Measurements from ENCODE around the gene PDXK. TPM values are rescaled to one million over a fixed set of nuclear protein-coding genes. Genes with fewer than 3 reads are reported as not detected.

The PDXK gene
- total and polyA plus RNA-seq, 7 donors = 22.1 to 88.5 (median 26.0) TPM

DNA sequence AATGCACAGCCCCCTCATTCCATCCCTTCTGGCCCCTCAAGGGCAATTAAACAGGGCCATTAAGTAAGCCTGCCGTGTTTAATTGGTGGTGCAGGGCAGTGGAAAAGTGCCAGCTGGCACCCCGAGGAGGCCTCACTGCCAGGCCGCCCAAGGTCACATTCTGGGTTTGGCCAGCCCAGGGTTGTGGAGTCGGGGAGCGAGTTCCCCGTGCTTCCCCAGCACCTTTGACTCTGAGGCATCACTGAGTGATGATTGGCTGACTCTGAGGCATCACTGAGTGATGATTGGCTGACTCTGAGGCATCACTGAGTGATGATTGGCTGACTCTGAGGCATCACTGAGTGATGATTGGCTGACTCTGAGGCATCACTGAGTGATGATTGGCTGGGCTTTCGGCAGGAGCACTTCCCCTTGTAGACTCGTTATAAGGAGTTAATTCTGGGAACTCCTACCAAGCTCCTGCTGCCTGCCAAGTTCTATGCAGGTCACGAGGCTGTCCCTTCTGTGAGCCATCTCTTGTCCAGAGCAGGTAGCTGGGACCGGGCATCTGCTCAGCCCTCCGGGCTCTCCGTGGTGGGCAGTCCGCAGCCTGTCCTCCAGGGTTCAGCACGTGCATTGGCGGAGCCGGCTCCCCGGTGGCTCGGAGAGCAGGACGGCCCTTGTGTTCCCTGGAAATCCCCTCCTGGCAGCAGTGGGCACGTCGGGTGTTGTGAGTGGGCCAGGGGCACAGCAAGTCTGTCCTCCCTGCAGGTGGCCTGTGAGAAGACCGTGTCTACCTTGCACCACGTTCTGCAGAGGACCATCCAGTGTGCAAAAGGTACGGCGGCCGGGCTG, 36.2 kb downstream of the PDXK start:
- H3K36me3 ChIP-seq = peaks cover 5 to 60% (median 28%) of the 10 kb centered on the region in 4 donors
- intact Hi-C loops (cut with DNase I) = no loop called here

DNA sequence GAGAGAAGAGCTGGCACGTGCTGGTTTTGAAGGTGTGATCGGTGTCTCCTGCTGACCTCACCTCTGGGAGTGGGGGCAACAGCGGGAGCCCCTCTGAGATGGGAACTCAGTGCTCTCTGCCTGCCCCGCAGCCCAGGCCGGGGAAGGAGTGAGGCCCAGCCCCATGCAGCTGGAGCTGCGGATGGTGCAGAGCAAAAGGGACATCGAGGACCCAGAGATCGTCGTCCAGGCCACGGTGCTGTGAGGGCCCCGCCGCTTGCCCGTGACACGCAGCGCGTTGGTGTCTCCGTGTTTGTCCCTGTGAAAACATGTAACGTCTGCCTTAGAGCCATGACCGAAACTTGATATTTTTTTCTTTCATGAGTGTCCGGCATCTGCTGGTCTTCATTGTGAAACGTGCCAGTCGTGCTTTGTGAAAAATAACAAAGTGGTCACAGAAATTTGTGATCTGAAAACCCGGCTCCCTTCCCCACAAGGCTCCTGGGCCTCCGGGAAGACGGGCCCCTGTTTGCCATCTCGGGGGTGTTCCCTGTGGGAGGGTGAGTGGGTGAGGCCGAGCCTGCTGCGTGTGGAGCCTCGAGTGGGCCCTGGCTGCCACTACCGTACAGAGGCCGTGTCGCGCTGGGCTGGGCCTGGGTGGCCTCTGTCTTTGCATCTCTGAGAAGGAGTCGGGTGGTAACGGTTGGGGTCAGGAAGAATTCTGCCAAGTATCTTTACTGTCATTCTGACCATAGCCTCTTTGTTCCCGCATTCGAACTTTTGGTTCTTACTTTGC, 37.1 kb downstream of the PDXK start:
- WGBS, 2 donors = 96% methylated on average over 37 of the region's 37 CpGs
- no peak for TF ChIP-seq POLR2AphosphoS5 (IDR thresholded peaks at IDR 0.05)
- TF ChIP-seq EP300 (IDR thresholded peaks at IDR 0.05) = no peak
- TF ChIP-seq POLR2A (IDR thresholded peaks at IDR 0.05) = no peak
- H3K4me3 ChIP-seq = no peak overlapping the region
- no peaks in the 10 kb centered on the region for H3K27me3 ChIP-seq
- no peak for DNase-seq
- peaks cover 5 to 56% (median 26%) of the 10 kb centered on the region in 4 donors for H3K36me3 ChIP-seq
- peaks cover 0 to 31% (median 21%) of the 10 kb centered on the region in 4 donors for H3K4me1 ChIP-seq
- H3K9me3 ChIP-seq = no peaks in the 10 kb centered on the region
- no peak overlapping the region for H3K27ac ChIP-seq
- intact Hi-C loops (cut with DNase I) = loop anchor here (2.0 kb wide), 1 partner anchor 27 kb away; no protein-coding TSS in a partner anchor

More for the DNA sequence above, 36.2 kb downstream of the PDXK start:
- DNase-seq = no peak
- 89 to 91% methylated on average over 26 of the region's 26 CpGs for WGBS, 2 donors
- no peak overlapping the region for H3K4me3 ChIP-seq
- no peak overlapping the region for H3K27ac ChIP-seq
- no peak for TF ChIP-seq POLR2A (IDR thresholded peaks at IDR 0.05)
- TF ChIP-seq EP300 (IDR thresholded peaks at IDR 0.05) = no peak
- H3K4me1 ChIP-seq = peaks cover 0 to 31% (median 21%) of the 10 kb centered on the region in 4 donors
- no peaks in the 10 kb centered on the region for H3K27me3 ChIP-seq
- no peaks in the 10 kb centered on the region for H3K9me3 ChIP-seq

DNA sequence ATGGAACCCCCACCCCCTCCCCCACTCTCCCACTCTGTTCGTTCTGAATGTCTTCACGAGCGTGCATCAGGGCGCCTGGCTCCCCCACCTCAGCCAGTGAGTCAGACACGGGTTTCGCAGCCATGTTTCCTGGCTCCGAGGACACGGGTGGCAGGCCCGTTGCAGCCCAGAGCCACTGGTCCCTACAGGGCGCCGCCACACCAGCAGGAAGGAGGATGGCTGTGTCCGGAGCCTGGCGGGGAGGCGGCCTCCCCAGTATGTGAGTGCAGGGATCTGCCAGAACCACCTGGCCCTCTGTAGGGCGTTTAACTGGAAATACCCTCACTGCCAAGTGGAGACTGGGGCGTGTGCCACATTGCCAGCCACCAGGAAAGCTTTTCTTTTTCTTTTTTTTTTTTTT, 38.7 kb downstream of the PDXK start:
- DNase-seq = no peak
- Histone ChIP-seq H3K4me1 (peaks cover 0 to 31% (median 21%) of the 10 kb centered on the region in 4 donors), H3K4me3 (peak overlapping the region in 3 of 4 donors; percentile 27 to 40 (median 30)), H3K27ac (peak overlapping the region; percentile 78 to 84 (median 81)), H3K9me3 (no peaks in the 10 kb centered on the region), H3K27me3 (no peaks in the 10 kb centered on the region), H3K36me3 (peaks cover 5 to 51% (median 20%) of the 10 kb centered on the region in 4 donors)
- no peak for TF ChIP-seq POLR2A (IDR thresholded peaks at IDR 0.05)
- TF ChIP-seq POLR2AphosphoS5 (IDR thresholded peaks at IDR 0.05) = peak in 1 of 4 donors; percentile 13
- TF ChIP-seq, protein P1, sequence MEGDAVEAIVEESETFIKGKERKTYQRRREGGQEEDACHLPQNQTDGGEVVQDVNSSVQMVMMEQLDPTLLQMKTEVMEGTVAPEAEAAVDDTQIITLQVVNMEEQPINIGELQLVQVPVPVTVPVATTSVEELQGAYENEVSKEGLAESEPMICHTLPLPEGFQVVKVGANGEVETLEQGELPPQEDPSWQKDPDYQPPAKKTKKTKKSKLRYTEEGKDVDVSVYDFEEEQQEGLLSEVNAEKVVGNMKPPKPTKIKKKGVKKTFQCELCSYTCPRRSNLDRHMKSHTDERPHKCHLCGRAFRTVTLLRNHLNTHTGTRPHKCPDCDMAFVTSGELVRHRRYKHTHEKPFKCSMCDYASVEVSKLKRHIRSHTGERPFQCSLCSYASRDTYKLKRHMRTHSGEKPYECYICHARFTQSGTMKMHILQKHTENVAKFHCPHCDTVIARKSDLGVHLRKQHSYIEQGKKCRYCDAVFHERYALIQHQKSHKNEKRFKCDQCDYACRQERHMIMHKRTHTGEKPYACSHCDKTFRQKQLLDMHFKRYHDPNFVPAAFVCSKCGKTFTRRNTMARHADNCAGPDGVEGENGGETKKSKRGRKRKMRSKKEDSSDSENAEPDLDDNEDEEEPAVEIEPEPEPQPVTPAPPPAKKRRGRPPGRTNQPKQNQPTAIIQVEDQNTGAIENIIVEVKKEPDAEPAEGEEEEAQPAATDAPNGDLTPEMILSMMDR (IDR thresholded peaks at IDR 0.05) = no peak
- no peak for TF ChIP-seq EP300 (IDR thresholded peaks at IDR 0.05)
- 85 to 88% methylated on average over 16 of the region's 16 CpGs for WGBS, 2 donors
- intact Hi-C loops (cut with DNase I) = loop anchor here (2.0 kb wide), 1 partner anchor 29 kb away; no protein-coding TSS in a partner anchor

DNA sequence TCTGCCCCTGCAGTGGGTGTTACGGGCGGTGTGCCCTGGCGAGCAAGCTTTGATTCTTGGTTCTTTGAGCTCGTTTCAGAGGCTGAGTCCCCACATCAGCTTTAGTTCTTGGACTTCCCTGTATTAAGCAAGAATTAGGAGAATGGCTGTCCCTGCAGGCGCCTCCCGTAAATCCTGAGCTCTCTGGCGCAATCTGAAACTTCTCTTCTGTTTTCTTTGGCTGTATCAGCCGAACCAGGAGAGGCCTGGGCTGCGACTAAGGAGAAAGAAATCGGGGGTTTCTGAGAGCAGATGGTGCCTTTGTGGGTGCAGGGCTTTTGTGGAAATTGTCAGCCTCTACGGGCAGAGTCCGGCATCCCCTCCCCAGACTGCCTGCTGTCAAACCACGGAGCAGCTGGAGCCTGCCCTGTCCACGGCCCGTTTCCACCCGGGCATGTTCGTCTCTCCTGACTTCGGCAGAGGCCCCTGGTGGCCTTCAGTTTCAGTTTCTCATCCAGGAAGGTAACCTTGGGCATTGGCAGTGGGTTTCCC, 39.2 kb downstream of the PDXK start:
- H3K27me3 ChIP-seq = no peaks in the 10 kb centered on the region
- WGBS, 2 donors = 74 to 80% methylated on average over 18 of the region's 18 CpGs
- H3K9me3 ChIP-seq = no peaks in the 10 kb centered on the region
- peak overlapping the region; percentile 12 to 40 (median 28) for H3K4me3 ChIP-seq
- peak overlapping the region; percentile 78 to 84 (median 81) for H3K27ac ChIP-seq
- TF ChIP-seq, protein P1 (IDR thresholded peaks at IDR 0.05) = peak in 1 of 4 experiments; percentile 31
- no peak for TF ChIP-seq POLR2A (IDR thresholded peaks at IDR 0.05)
- TF ChIP-seq POLR2AphosphoS5 (IDR thresholded peaks at IDR 0.05) = peak in 3 of 4 donors; percentile 9 to 25 (median 24)
- H3K4me1 ChIP-seq = peaks cover 0 to 31% (median 21%) of the 10 kb centered on the region in 4 donors
- peaks cover 5 to 49% (median 15%) of the 10 kb centered on the region in 4 donors for H3K36me3 ChIP-seq
- DNase-seq = peak; percentile 83
- intact Hi-C loops (cut with DNase I) = no loop called here

DNA sequence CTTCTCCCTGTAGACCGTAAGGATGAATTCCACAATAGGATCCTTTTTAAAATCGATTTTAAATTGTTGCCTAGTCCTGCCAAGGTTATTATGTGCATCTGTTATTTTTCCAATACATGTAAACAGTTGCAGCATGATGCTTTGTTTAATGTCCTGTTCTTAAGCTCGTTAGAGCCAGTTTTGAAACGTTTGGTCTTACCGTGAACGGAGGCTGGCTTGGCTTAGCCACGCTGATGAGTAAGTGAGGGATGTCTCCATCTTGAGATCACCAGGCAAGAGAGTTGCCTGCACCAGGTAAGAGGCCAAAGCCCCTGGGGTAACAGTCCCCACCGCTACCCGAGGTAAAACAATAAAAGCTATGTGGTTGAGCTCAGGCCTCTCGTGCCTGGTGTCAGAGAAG, 39.9 kb downstream of the PDXK start:
- peak overlapping the region in 3 of 4 donors; percentile 27 to 40 (median 30) for H3K4me3 ChIP-seq
- DNase-seq = no peak
- TF ChIP-seq, protein P1 (IDR thresholded peaks at IDR 0.05) = no peak
- no peak for TF ChIP-seq POLR2A (IDR thresholded peaks at IDR 0.05)
- TF ChIP-seq POLR2AphosphoS5 (IDR thresholded peaks at IDR 0.05) = peak in 2 of 4 donors; percentile 5 to 48
- no peaks in the 10 kb centered on the region for H3K9me3 ChIP-seq
- H3K27ac ChIP-seq = peak overlapping the region; percentile 78 to 84 (median 81)
- no peaks in the 10 kb centered on the region for H3K27me3 ChIP-seq
- intact Hi-C loops (cut with DNase I) = no loop called here
- WGBS, 2 donors = 79 to 81% methylated on average over 10 of the region's 10 CpGs
- peaks cover 0 to 31% (median 21%) of the 10 kb centered on the region in 4 donors for H3K4me1 ChIP-seq
- peaks cover 5 to 46% (median 9%) of the 10 kb centered on the region in 4 donors for H3K36me3 ChIP-seq

All from sigmoid colon (tissue), 7 donors.